Astrocyte (in vitro differentiated cells and primary cell): ENCODE results near the gene MPP3. TPM values are rescaled to one million over a fixed set of nuclear protein-coding genes. Genes with fewer than 3 reads are reported as not detected.

ENCODE experiments used
- DNase-seq: peaks from one replicate; pipeline ENCODE4 v3.0.0-alpha.2; 2010; ENCODE audit warnings: low read depth
- FAIRE-seq: peaks from 2 replicates; lab custom pipeline; 2011; peaks lifted over from hg19 to GRCh38; lab: Jason Lieb, UNC
- H2AFZ ChIP-seq: 2 replicates; pipeline ENCODE4 v1.6.0; 2012; ENCODE audit warnings: low read depth, low read length, inconsistent platforms
- H3K27ac ChIP-seq: 2 replicates; pipeline ENCODE4 v1.5.1; 2011; ENCODE audit warnings: low read depth, low read length, inconsistent platforms
- H3K27me3 ChIP-seq: 2 replicates; pipeline ENCODE4 v1.6.0; 2011; ENCODE audit warnings: low read length, inconsistent platforms; ENCODE audit not compliant: insufficient read depth
- H3K36me3 ChIP-seq: 2 replicates; pipeline ENCODE4 v1.5.1; 2011; ENCODE audit warnings: low read length, inconsistent platforms; ENCODE audit not compliant: insufficient read depth
- H3K4me1 ChIP-seq: 2 replicates; pipeline ENCODE4 v1.5.1; 2011; ENCODE audit warnings: low read length, inconsistent platforms; ENCODE audit not compliant: insufficient read depth
- H3K4me2 ChIP-seq: 2 replicates; pipeline ENCODE4 v1.6.0; 2012; ENCODE audit warnings: low read length, inconsistent platforms
- H3K4me3 ChIP-seq: 2 replicates; pipeline ENCODE4 v1.5.1; 2011; ENCODE audit warnings: low read depth, mild to moderate bottlenecking, low read length, inconsistent platforms; ENCODE audit not compliant: insufficient read depth
- H3K79me2 ChIP-seq: 2 replicates; pipeline ENCODE4 v1.6.0; 2012; ENCODE audit warnings: mild to moderate bottlenecking, low read length, inconsistent platforms; ENCODE audit not compliant: insufficient read depth
- H3K9ac ChIP-seq: 2 replicates; pipeline ENCODE4 v1.6.0; 2012; ENCODE audit warnings: mild to moderate bottlenecking, low read length, inconsistent platforms
- H3K9me3 ChIP-seq: 2 replicates; pipeline ENCODE4 v1.5.1; 2012; ENCODE audit warnings: low read depth, mild to moderate bottlenecking, low read length, inconsistent platforms; ENCODE audit not compliant: insufficient read depth
- H4K20me1 ChIP-seq: 2 replicates; pipeline ENCODE4 v1.6.0; 2012; ENCODE audit warnings: low read length, inconsistent platforms; ENCODE audit not compliant: insufficient read depth
- H3K27ac Mint-ChIP-seq: one replicate; pipeline ENCODE4 v1.8.0; 2021; ENCODE audit warnings: mild to moderate bottlenecking, mixed read lengths; ENCODE audit not compliant: unreplicated experiment
- H3K27me3 Mint-ChIP-seq: one replicate; pipeline ENCODE4 v1.8.0; 2021; ENCODE audit warnings: low read depth, mixed read lengths; ENCODE audit not compliant: unreplicated experiment
- H3K36me3 Mint-ChIP-seq: one replicate; pipeline ENCODE4 v1.8.0; 2021; ENCODE audit warnings: low read depth, mixed read lengths; ENCODE audit not compliant: unreplicated experiment
- H3K4me1 Mint-ChIP-seq: one replicate; pipeline ENCODE4 v1.8.0; 2021; ENCODE audit warnings: low read depth, mixed read lengths; ENCODE audit not compliant: unreplicated experiment
- H3K4me3 Mint-ChIP-seq: one replicate; pipeline ENCODE4 v1.8.0; 2021; ENCODE audit warnings: mild to moderate bottlenecking, moderate library complexity, mixed read lengths; ENCODE audit not compliant: unreplicated experiment
- H3K9me3 Mint-ChIP-seq: one replicate; pipeline ENCODE4 v1.8.0; 2021; ENCODE audit warnings: mild to moderate bottlenecking, mixed read lengths; ENCODE audit not compliant: unreplicated experiment
- CTCF ChIP-seq: IDR thresholded peaks from 2 replicates; pipeline ENCODE4 v1.5.1; 2011; ENCODE audit warnings: low read depth, mild to moderate bottlenecking, inconsistent platforms, low read length, moderate library complexity; ENCODE audit not compliant: insufficient read depth
- EZH2 ChIP-seq: IDR thresholded peaks from 2 replicates; pipeline ENCODE4 v1.6.1; 2012; ENCODE audit warnings: mild to moderate bottlenecking, low read length, inconsistent platforms; ENCODE audit not compliant: insufficient read depth
- total RNA-seq: library from RNA; stranded (reverse); gene quantifications from 2 replicates; pipeline ENCODE4 v1.2.1, GENCODE V29; 2021

The MPP3 gene
- total RNA-seq, 1 donor from 2014 or later: 6.5 TPM

- Histone ChIP-seq H3K27ac (no peak overlapping the region), H3K79me2 (no peaks in the 10 kb centered on the region), H3K27me3 (peaks cover 41% of the 10 kb centered on the region), H3K4me1 (no peaks in the 10 kb centered on the region), H3K4me2 (no peak overlapping the region), H3K4me3 (no peak overlapping the region), H3K9ac (no peak overlapping the region), H3K36me3 (no peaks in the 10 kb centered on the region), H4K20me1 (no peaks in the 10 kb centered on the region), H3K9me3 (no peaks in the 10 kb centered on the region), H2AFZ (no peak overlapping the region)
- H3K27ac Mint-ChIP-seq: no peak overlapping the region
- no peaks in the 10 kb centered on the region for H3K4me1 Mint-ChIP-seq
- FAIRE-seq: no peak
- H3K4me3 Mint-ChIP-seq: no peak overlapping the region
- TF ChIP-seq CTCF (no peak), EZH2 (no peak)
- no peaks in the 10 kb centered on the region for H3K9me3 Mint-ChIP-seq
- H3K27me3 Mint-ChIP-seq: peaks cover 66% of the 10 kb centered on the region
- DNase-seq: no peak
- H3K36me3 Mint-ChIP-seq: no peaks in the 10 kb centered on the region
Observed at GRCh38 chr17:43857957-43858600, 25.1 kb upstream of the MPP3 start.

GRCh38 chr17:43857141-43857540 lies 24.2 kb upstream of the MPP3 start:
- H3K79me2 ChIP-seq: no peaks in the 10 kb centered on the region
- H3K9me3 ChIP-seq: no peaks in the 10 kb centered on the region
- H3K27me3 Mint-ChIP-seq: peaks cover 69% of the 10 kb centered on the region
- no peaks in the 10 kb centered on the region for H3K4me1 Mint-ChIP-seq
- no peaks in the 10 kb centered on the region for H4K20me1 ChIP-seq
- no peak overlapping the region for H3K27ac Mint-ChIP-seq
- no peak overlapping the region for H3K27ac ChIP-seq
- H3K4me3 ChIP-seq: no peak overlapping the region
- H3K27me3 ChIP-seq: peaks cover 41% of the 10 kb centered on the region
- H3K9me3 Mint-ChIP-seq: no peaks in the 10 kb centered on the region
- no peaks in the 10 kb centered on the region for H3K36me3 Mint-ChIP-seq
- FAIRE-seq (no peak), DNase-seq (no peak)
- H3K4me2 ChIP-seq: no peak overlapping the region
- no peak overlapping the region for H3K9ac ChIP-seq
- TF ChIP-seq EZH2: no peak
- no peak for TF ChIP-seq CTCF
- H3K36me3 ChIP-seq: no peaks in the 10 kb centered on the region
- H2AFZ ChIP-seq: no peak overlapping the region
- no peaks in the 10 kb centered on the region for H3K4me1 ChIP-seq
- no peak overlapping the region for H3K4me3 Mint-ChIP-seq

- no peak overlapping the region for H3K9ac ChIP-seq
- H3K27me3 ChIP-seq: peaks cover 41% of the 10 kb centered on the region
- no peaks in the 10 kb centered on the region for H3K4me1 Mint-ChIP-seq
- TF ChIP-seq EZH2 (no peak), CTCF (no peak)
- H3K27ac Mint-ChIP-seq: no peak overlapping the region
- H2AFZ ChIP-seq: no peak overlapping the region
- no peaks in the 10 kb centered on the region for H3K79me2 ChIP-seq
- H3K4me1 ChIP-seq: no peaks in the 10 kb centered on the region
- DNase-seq (no peak), FAIRE-seq (no peak)
- no peak overlapping the region for H3K4me3 Mint-ChIP-seq
- H3K9me3 ChIP-seq: no peaks in the 10 kb centered on the region
- H3K27ac ChIP-seq: no peak overlapping the region
- peaks cover 73% of the 10 kb centered on the region for H3K27me3 Mint-ChIP-seq
- H3K4me3 ChIP-seq: no peak overlapping the region
- no peaks in the 10 kb centered on the region for H3K36me3 ChIP-seq
- no peak overlapping the region for H3K4me2 ChIP-seq
- H3K36me3 Mint-ChIP-seq: no peaks in the 10 kb centered on the region
- no peaks in the 10 kb centered on the region for H4K20me1 ChIP-seq
- H3K9me3 Mint-ChIP-seq: no peaks in the 10 kb centered on the region
Observed at GRCh38 chr17:43856141-43856540, 23.2 kb upstream of the MPP3 start.
